Erythroblast (primary cell): ENCODE data around the gene FOXK1.

Source experiments
- DNase-seq, 2 experiments: peaks; one replicate each; lab custom pipeline; 2025; lab: John Stamatoyannopoulos, UW
- GATA1 ChIP-seq: IDR thresholded peaks from 2 replicates; pipeline ENCODE4 v1.6.1; 2011; ENCODE audit warnings: low read depth, mild to moderate bottlenecking, control low read depth, low read length, moderate library complexity
- POLR2A ChIP-seq: IDR thresholded peaks from 2 replicates; pipeline ENCODE4 v1.6.1; 2011; ENCODE audit warnings: mild to moderate bottlenecking, low read length

Gene FOXK1

GRCh38 chr7:4726566-4726965 lies 44.5 kb downstream of the FOXK1 start:
- DNase-seq = no peak
- TF ChIP-seq POLR2A (no peak), GATA1 (no peak)

GRCh38 chr7:4727914-4728705 lies 46.0 kb downstream of the FOXK1 start:
- no peak for TF ChIP-seq POLR2A
- TF ChIP-seq GATA1 = no peak
- DNase-seq = no peak

DNA sequence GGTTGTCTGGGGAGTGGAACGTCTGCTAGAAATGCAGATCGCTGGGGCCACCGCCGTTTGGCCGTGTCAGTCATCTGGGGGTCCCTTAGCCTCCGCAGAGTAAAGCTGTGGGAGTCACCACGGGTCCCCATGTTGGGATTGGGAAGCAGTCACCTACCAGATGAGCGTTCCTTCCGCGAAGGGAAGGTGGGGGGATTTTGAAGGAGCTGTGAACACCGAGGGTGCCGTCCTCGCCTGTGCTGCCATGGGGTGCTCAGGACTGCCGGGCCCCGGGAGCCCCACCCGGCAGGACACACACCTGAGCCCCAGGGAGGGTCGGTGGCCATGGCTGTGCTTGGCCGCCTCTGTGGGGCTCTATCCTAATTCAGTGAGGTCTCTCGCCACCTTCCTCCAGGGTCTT lies 47.2 kb downstream of the FOXK1 start:
- DNase-seq = no peak
- TF ChIP-seq POLR2A = no peak
- TF ChIP-seq GATA1 = no peak

GRCh38 chr7:4730276-4730675 lies 48.2 kb downstream of the FOXK1 start:
- no peak for DNase-seq
- TF ChIP-seq GATA1 = no peak
- no peak for TF ChIP-seq POLR2A

DNA sequence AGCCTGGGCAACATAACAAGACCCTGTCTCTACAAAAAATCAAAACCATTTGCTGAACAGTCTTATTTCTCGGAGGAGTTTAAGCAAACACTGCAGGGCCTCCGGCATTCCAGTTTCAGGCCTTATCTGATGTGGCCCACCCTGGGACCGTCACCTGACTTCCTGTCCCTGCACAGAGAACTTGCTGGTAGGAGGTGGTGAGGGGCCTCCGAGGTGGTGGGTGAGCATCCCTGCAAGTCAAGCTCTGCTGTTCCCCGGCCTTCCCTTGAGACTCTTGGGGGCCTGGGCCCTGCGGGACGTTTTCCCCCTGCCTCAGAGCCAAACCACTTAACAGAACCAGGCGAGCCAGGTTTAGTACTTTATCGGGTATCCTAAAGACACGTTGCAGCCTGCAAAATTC lies 48.9 kb downstream of the FOXK1 start:
- no peak for DNase-seq
- TF ChIP-seq POLR2A (no peak), GATA1 (no peak)

- TF ChIP-seq GATA1 (no peak), POLR2A (no peak)
- DNase-seq = no peak
Observed at GRCh38 chr7:4731803-4732202, 49.7 kb downstream of the FOXK1 start.

GRCh38 chr7:4733936-4734528 lies 51.9 kb downstream of the FOXK1 start:
- TF ChIP-seq GATA1 (no peak), POLR2A (no peak)
- DNase-seq = no peak

DNA sequence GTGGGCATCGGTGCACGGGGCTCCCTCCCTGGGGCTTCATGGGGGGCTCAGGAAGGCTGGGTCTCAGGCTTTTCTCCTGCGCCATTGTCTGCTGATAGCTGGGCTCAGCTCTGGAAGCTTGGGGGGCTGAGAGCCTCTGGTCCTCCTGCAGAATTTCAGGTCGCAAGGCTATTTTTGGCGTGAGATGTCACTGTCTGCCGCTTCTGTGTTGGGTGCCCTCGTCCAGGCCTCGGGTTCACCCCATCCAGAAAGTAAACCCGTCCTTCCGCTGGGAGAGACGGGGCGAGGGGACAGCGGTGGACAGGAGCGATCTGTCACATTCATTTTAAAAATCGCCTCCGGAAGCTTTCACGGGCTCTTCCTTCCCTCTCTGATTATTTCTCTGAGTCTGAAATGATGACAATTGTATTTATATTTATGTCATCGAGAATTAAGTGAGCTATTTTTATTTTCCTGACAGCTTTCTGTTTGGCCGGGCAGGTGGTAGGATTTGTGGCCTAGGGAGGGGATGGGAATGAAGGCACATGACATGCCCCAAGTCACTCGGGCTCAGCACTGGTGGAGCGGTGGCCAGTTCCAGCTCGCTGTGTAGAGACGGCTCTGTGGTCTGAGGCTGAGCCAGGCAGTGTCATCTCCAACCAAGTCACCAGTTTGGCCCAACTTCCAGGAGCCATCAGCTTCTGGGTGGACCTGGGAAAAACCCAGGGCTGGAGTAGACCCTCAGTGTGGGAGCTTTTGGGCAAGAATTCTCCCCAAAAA lies 52.7 kb downstream of the FOXK1 start:
- no peak for DNase-seq
- TF ChIP-seq POLR2A (no peak), GATA1 (no peak)

DNA sequence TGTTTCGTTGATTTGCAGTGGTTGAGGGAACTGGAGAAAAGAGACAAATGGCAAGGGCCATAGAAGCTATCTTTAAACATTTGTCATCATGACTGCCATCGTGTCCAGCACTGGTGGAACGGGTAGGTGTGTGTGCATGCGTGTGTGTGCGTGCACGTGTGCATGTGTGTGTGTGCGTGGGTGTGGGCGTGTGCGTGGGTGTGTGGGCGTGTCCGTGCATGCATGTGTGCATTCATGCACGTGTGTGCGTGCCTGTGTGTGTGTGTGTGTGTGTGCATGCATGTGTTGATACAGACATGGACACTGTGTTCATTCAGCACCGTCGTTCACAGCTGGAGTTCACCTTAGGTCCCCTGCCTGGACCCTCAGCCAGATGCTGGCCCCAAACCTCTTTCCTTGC lies 55.2 kb downstream of the FOXK1 start:
- no peak for TF ChIP-seq POLR2A
- no peak for TF ChIP-seq GATA1
- no peak for DNase-seq

- peak; percentile 36 to 52 for DNase-seq
- TF ChIP-seq POLR2A (no peak), GATA1 (no peak)
Observed at GRCh38 chr7:4738711-4739527, 56.8 kb downstream of the FOXK1 start.

DNA sequence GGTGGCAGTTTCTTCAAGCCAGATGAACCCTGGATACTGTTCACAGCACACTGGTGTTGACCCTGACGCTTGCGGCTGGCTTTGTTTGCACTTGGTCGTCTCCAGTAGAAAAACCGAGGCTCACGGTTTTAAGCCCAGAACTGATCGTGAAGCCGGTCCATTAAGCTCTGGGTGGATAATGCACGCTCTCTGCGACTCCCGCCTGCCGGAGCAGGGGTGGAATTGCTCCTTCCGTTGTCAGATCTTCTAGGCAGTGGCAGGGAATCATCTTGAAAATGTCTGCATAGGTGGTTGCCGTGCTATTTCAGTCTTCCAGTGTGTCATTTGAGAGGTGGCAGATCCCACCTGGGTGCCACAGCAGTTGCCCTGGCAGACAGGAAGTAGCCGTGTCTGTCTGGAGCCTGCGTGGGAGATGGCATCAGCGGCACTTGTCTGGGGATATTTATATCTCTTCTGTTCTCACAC lies 57.5 kb downstream of the FOXK1 start:
- TF ChIP-seq GATA1 (no peak), POLR2A (no peak)
- no peak for DNase-seq

GRCh38 chr7:4740796-4741195 lies 58.7 kb downstream of the FOXK1 start:
- TF ChIP-seq POLR2A = no peak
- TF ChIP-seq GATA1 = no peak
- no peak for DNase-seq

DNA sequence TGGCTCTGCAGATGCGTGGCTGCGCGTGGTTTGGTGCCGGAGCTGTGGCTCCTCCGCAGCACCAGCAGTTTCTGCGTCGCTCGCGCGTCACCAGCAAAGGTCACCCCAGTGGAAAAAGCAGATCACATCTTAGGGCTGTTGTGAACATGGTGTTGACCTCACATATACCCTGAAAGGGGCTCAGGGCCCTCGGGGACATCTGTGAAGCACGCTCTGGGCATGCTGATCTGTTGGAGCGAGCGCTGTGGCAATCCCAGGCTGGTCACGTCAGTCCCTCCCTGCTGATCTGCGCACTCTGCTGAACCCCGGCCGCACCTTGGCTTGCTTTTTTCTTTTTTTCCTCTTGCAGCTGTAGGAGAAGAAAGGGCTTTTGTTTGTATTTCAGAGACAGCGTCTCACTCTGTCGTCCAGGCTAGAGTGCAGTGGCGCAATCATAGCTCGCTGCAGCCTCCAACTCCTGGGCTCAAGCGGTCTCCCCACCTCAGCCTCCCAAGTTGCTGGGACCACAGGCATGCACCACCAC lies 60.0 kb downstream of the FOXK1 start:
- TF ChIP-seq GATA1 (no peak), POLR2A (no peak)
- no peak for DNase-seq
